Measurements from ENCODE around the gene DGKI.

Gene DGKI

DNA sequence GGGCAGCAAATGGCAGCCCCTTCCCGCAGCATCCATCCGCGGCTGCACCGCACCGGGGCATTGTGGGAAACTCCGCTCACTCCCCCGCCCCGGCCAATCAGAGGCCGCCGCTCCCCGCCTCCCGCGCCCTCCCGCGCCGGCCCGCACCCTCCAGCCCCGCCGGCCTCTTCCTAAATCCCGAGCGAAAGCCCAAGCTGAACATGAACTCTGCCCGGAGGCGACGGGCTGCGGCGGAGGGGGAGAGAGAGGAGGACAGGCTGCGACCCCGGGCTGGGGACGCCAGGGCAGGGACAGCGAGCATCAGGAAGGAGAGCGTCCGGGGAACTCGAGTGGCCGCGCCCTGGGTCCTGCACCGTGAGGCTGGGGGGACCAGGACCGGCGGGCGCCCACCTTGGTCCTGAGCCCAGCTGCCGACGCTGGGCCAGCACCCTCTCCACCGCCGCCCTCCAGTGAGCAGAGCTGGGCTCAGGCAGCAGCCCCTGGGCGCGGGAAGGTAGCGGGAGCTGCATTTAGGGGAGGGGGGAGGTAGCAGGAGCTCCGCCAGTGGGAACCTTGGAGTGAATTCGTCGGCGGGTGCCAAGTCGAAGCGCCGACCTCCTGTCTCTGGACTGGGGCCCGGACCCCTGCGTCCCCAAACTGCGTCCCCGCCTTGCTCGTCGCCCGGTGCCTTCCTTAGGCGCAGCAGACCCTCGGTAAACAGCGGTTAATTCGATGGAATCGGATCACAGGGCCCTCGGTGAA, at the start of gene DGKI:
TSS of gene DGKI (minus strand) at position 148 of the 741 bp plus-strand sequence.
- DNase-seq = peak; percentile 59

GRCh38 chr7:137895301-137896221, 48.8 kb upstream of the DGKI start:
- DNase-seq = no peak

DNA sequence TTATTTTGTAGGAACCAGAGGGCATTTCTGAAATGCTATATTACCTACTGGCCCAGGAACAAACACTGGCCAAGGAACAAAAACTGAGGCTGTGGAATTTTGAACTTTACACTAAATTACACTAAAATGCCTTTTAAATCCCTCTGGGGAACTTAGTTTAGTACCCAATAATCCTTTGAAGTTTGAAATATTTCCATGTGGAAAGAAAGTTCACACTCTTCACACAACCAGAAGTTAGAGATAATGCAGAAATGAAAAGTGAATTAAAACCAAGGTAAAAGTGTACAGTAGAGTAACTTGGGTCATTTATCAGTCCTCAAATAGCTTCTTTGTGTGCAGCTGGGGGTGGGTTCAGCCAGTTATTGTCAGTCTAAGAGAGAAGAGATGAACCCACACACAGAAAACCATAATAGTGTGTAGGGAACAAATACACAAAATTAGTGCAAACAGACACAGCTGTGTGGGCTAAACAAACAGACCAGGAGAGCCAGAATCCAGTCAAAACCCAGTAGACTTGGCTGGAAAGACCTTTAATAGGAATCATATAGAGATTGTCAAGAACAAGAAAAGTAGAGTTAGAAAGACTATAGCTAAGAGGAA, 46.5 kb upstream of the DGKI start:
- DNase-seq = no peak

DNA sequence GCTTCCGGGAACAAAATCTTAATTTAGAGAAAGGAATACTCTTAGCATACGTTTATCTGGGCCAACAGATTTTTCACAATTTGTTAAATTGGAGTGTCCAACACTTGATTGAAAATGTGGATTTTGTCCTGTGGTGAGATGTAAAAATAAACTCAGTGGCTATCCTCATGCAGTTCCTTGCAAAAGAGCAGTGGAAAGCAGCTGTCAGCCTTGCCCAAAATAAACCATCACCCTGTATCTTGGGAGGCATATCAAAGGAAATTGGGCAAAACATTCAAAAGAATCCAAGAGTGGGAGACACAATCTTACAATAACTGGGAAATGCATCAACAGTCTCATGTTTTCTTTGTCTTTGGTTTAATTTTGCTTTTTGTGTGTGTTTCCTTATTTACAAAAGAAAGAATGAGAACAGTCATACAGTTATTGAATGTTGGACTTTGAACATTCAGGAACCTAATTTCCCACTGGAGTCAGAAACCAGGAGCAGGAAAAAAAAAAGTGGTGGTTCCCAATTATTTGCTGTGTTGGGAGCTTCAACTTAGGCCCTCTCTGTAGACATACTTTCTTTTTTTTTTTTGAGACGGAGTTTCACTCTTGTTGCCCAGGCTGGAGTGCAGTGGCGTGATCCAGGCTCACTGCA, 44.4 kb upstream of the DGKI start:
- DNase-seq = no peak

GRCh38 chr7:137890449-137890921, 43.7 kb upstream of the DGKI start:
- DNase-seq = no peak

DNA sequence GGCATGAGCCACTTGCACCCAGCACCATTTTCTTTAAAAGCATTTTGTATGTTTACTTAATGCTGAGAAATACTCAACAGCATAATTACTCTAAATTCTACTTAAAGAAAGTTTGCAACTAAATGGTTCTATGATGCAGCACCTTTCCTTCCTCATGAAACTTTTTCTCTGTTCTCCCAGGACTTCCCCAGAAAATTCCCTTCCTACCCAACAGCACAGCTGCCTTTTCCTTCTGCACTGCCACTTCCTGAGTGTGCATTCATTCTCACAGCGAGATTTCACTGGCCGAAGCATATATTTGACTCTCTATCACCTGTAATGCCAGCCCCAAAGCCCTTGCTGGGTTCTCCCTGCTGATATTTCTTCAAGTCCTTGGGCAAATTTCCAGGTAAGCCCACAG, 41.5 kb upstream of the DGKI start:
- no peak for DNase-seq

DNA sequence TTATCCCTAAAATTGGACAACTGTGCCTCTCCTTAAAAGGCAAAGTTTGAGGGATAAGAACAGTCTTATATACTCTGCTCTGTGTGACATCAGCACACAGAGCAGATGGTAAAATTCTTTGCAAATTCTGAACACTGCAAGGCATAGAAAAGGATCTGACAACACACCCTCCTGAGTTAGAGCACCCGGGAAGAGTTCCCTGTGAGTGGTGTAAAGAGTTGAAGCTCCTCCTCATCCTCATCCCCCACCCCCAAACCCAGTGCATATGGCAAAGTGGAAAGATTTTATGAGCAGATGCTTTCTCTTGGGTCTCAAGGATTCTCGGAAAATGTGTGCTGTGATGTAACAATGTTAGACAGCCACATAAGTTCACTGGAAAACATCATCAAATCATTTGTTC, 40.0 kb upstream of the DGKI start:
- no peak for DNase-seq

DNA sequence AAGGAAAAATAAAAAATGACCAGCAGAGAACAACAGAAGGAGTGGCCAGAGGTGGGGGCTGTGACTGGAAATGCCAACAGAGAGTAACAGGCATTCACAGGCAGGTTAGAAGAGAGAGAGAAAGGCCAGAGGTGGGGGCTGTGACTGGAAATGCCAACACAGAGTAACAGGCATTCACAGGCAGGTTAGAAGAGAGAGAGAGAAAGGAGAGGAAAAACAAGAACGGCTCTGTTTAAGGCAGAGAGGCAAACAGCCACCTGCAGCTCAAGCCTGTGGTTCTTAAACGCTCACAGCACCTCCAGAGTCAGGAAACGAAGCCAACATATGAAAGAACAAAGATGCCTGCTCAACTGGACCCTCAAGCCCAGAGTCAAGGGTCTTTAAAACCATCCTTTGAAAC, 39.5 kb upstream of the DGKI start:
- no peak for DNase-seq

- no peak for DNase-seq
Measured at GRCh38 chr7:137885678-137886077, 38.9 kb upstream of the DGKI start.

DNA sequence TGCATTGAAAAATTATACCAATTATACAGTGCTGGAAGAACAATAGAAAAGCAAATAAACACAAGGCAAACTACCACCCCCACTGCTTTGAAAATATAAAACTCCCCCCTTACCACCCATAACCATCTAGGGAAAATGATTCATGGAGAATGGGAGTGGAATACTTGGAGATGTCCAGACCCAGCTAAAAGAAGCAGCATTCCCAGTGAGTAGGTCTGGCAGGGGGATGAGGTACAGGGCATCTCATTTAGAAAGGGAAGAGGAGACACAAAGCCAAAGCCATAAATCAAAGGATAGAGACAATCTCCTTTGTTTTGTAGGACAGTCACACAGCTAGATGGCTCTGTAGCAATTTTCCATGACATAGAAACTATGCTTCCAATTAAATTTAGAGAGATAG, 36.0 kb upstream of the DGKI start:
- no peak for DNase-seq

DNA sequence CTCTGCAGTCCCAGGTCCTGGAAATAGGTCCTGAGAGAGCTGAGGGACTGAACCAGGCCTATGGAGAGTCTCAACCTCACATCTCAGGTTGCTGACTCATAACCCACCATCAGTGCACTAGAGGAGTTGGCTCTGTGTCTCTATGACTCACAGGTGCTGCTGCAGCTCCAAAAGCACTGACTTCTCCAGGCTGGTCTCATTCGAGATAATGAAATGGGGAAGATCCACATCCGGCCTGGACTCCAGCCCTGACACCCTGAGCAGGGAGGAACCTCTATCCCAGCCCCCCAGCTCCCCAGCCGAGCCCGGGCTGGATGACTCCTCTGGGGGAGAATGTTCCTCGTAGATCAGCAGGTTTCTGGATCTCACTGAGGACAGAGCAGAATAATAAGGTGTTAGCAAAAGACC, 35.5 kb upstream of the DGKI start:
- no peak for DNase-seq

GRCh38 chr7:137881607-137882260, 35.0 kb upstream of the DGKI start:
- no peak for DNase-seq

- no peak for DNase-seq
Measured at GRCh38 chr7:137880432-137880831, 33.7 kb upstream of the DGKI start.

DNA sequence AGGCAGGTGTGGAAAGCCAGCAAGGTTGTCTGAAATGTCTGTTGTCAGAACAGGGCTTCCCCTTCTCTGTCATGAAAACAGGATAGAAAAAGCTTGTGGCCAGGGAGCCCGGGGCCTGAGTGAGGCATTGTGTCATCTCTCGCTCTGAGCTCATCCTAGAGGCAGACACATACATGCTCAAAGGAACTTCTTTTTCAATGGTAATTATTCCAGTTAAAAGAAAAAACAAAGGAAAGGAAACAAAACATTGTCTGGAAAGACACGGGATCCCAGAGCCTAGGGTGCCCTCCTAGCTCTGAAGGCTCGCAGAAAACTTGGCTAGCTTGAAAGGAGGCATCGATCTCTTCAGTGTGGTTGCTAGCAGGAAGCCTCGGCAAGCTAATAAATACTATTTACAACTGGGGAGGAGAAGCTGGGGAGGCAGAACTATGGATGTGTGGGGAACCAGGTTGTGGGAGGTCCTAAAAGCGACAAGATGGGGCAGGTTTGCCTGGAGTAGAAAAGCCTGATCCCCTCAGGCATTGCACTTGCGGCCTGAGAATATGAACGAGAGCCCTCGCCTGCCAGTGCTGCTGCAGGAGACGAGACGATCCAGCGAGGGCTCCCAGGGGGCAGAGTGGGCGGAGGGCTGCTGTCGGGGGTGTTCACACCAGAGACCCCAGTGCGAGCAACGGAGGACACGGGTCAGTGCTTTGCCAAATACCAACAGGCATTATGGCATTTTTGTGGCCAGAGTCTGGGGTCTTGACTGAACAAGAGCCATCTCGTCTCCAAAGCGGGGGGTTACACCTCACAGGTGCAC, 32.8 kb upstream of the DGKI start:
- no peak for DNase-seq

- DNase-seq = peak; percentile 91
Measured at GRCh38 chr7:137878333-137878961, 31.7 kb upstream of the DGKI start.

DNA sequence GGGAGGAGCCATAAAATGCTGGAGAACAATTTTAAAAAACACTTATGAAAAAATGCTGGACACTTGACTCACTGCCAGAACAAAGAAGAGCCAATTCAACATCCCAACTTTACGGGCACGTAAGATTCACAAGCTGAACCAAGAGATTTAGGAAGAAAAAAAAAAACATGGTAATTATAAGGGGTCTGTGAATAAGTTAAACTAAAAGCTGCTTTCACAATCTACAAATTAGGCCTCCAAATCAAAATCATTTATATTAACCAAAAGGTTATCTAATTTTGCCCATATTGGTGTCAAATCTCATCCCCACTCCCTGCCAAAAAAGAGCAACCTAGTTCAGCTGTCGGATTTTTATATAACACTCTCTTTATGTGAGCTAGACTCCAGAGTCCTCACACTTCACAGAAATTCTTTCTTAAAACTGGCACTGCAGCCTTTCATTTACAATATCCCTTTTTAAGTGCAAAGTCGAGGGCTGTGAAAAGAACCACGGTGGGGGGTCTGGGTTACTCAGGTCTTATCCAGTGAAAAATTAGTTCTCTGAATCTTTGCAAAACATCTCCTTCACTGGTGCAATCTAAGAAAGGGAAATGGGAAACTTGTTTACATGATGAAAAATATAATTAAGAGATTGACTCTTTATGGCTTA, 30.4 kb upstream of the DGKI start:
- DNase-seq = no peak

- DNase-seq = no peak
Measured at GRCh38 chr7:137875746-137876145, 29.0 kb upstream of the DGKI start.

DNA sequence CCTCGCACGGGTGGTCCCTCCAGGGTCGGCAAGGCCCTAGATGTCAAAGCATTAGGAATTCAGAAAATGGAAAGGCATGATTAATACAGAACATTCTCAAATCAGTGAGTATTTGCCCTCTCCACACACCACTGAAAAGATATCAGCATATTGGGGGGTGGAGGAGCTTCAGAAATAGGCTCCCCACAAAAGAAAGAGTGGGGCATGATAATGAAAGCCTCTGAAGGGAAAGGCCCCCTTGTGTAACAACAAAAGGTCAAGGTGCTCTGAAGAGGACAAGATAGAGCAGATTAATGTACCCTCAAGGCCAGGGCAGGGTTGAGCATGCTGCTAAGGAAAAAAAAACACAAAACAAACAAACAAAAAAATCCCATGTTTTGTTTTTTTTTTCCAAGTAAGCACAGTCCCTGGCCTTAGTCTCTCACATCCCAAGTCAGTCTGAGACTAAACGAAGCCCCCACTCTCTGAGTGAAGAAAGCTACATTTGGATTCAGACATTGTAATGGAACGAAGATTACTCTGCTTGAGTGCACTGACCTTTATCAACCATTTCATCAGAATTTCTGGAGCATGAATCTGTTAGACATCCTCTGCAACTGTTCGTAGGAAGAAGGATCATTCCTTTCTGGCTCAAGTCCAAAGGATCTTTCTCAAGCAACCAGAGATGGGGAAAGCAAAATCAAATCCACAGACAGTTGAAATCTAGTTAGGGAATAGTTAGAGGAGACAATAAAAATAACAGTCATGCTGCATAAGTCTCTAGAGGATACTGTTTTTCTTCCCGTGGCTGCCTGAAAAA, 27.4 kb upstream of the DGKI start:
- no peak for DNase-seq

- no peak for DNase-seq
Measured at GRCh38 chr7:137873524-137873923, 26.8 kb upstream of the DGKI start.

All from right forelimb (tissue), 1 donor.